Daoy (cell line): ENCODE measurements around the gene PTAR1. TPM values are rescaled to one million over a fixed set of nuclear protein-coding genes. Genes with fewer than 3 reads are reported as not detected.
A peak's percentile ranks its signal among the peaks of the same experiment; 100 is the strongest.
"Not testable (repeated sequence)": the region's sequence is repeated elsewhere in the genome, so short reads cannot be mapped to it uniquely, and the experiment has no call there.

Experiments used
- DNase-seq: peaks from one replicate; pipeline ENCODE4 v3.0.0-alpha.2; 2015; ENCODE audit warnings: low read depth
- total RNA-seq: library from RNA; depleted of rRNA; stranded (reverse); fragments of >200 nt; shearing (Covaris generic); gene quantifications from 2 replicates; pipeline ENCODE4 v1.2.3, GENCODE V29; 2014; rRNA removed

Gene PTAR1
- total RNA-seq: 33.9 and 41.8 TPM in 2 replicates

GRCh38 chr9:69759421-69760277, at the start of gene PTAR1:
PTAR1 (minus strand) TSS chr9:69760011; CDS start chr9:69759938, 73 bp downstream.
- DNase-seq: peak; percentile 95

GRCh38 chr9:69809304-69809863, 49.6 kb upstream of the PTAR1 start:
- DNase-seq: peak; percentile 18

GRCh38 chr9:69806627-69807026, 46.8 kb upstream of the PTAR1 start:
- DNase-seq: no peak

GRCh38 chr9:69805962-69806515, 46.2 kb upstream of the PTAR1 start:
- no peak for DNase-seq

- DNase-seq: no peak
Observed at GRCh38 chr9:69801989-69802388, 42.2 kb upstream of the PTAR1 start.

- DNase-seq: not testable (repeated sequence)
Observed at GRCh38 chr9:69800027-69800426, 40.2 kb upstream of the PTAR1 start.

GRCh38 chr9:69799521-69799920, 39.7 kb upstream of the PTAR1 start:
- not testable (repeated sequence) for DNase-seq

GRCh38 chr9:69798744-69799143, 38.9 kb upstream of the PTAR1 start:
- peak; percentile 51 for DNase-seq

- DNase-seq: no peak
Observed at GRCh38 chr9:69797675-69798074, 37.9 kb upstream of the PTAR1 start.

GRCh38 chr9:69794356-69794755, 34.5 kb upstream of the PTAR1 start:
- no peak for DNase-seq

GRCh38 chr9:69785757-69786156, 25.9 kb upstream of the PTAR1 start:
- peak; percentile 52 for DNase-seq

- DNase-seq: no peak
Observed at GRCh38 chr9:69773258-69773657, 13.4 kb upstream of the PTAR1 start.

GRCh38 chr9:69771775-69772418, 12.1 kb upstream of the PTAR1 start:
- peak; percentile 6 for DNase-seq

GRCh38 chr9:69768716-69769115, 8.9 kb upstream of the PTAR1 start:
- no peak for DNase-seq

GRCh38 chr9:69768101-69768500, 8.3 kb upstream of the PTAR1 start:
- no peak for DNase-seq

GRCh38 chr9:69763862-69764261, 4.1 kb upstream of the PTAR1 start:
- DNase-seq: not testable (repeated sequence)

- no peak for DNase-seq
Observed at GRCh38 chr9:69762527-69762926, 2.7 kb upstream of the PTAR1 start.

- DNase-seq: no peak
Observed at GRCh38 chr9:69760278-69760610, 433 bp upstream of the PTAR1 start.

- DNase-seq: no peak
Observed at GRCh38 chr9:69759021-69759420, 790 bp downstream of the PTAR1 start.

GRCh38 chr9:69757996-69758675, 1.7 kb downstream of the PTAR1 start:
- peak; percentile 11 for DNase-seq

- DNase-seq: no peak
Observed at GRCh38 chr9:69755205-69755604, 4.6 kb downstream of the PTAR1 start.

- no peak for DNase-seq
Observed at GRCh38 chr9:69753830-69754229, 6.0 kb downstream of the PTAR1 start.
